Measurements from ENCODE around the gene A3GALT2.

DNA sequence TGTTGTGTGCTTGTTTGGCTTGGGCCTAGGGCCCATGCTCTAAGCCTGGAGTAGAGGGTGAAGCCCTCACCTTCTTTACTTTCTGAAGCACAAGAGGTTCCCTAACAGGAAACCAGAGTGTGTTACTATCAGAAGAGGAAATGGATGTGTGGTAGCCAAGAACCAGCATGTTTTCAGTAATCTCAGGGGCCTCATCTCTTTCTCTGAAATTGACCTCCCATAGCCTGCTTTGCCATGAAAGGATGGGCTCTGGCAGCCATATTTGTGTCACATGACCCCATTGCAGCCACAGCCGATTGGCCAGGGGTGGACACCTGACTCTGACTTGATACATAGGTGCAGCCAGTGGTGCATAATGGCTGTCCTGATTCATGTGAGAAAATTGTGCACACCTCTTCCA is 18.6 kb downstream of the A3GALT2 start:
- no peak for TF ChIP-seq EZH2 (IDR thresholded peaks at IDR 0.05; ENCODE audit: borderline replicate concordance, low read length)
- TF ChIP-seq, protein P1, sequence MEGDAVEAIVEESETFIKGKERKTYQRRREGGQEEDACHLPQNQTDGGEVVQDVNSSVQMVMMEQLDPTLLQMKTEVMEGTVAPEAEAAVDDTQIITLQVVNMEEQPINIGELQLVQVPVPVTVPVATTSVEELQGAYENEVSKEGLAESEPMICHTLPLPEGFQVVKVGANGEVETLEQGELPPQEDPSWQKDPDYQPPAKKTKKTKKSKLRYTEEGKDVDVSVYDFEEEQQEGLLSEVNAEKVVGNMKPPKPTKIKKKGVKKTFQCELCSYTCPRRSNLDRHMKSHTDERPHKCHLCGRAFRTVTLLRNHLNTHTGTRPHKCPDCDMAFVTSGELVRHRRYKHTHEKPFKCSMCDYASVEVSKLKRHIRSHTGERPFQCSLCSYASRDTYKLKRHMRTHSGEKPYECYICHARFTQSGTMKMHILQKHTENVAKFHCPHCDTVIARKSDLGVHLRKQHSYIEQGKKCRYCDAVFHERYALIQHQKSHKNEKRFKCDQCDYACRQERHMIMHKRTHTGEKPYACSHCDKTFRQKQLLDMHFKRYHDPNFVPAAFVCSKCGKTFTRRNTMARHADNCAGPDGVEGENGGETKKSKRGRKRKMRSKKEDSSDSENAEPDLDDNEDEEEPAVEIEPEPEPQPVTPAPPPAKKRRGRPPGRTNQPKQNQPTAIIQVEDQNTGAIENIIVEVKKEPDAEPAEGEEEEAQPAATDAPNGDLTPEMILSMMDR (conservative IDR thresholded peaks at IDR 0.05 in 1 of 2, IDR thresholded peaks at IDR 0.05 in 1 of 2; ENCODE audit: extremely low read depth in 1 of 2, insufficient read depth in 1 of 2, low read depth in 1 of 2, low read length in 2 of 2): no peak
